Measurements from ENCODE around the gene CLRN3. TPM values are rescaled to one million over a fixed set of nuclear protein-coding genes. Genes with fewer than 3 reads are reported as not detected.

Gene CLRN3
- total RNA-seq, 2 experiments from 2014 or later = not detected

DNA sequence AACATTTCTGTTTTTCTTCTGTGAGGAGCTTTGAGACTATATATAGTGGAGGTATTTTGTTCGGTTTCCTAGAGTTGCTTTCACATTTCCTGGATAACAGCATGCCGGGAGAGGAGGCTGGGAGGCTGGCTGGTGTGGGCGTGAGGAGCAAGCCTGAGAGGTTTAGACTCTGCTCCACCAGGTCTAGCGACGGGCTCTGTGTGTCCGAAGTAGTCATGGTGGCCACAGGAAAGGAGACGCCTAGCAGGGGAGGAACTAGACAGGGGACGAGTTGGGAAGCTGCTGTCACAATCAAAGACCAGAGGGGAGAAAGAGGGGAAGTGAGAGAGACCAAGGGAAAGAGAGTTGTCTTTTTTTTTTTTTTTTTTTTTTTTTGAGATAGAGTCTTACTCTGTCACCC, 33.7 kb upstream of the CLRN3 start:
- ChIA-PET CTCF (interaction anchor here (1.2 kb wide), 1 partner anchor 86 kb away, joined by 4 read pairs; no protein-coding TSS in a partner anchor), POLR2A (no interaction called here)
- H3K27ac Mint-ChIP-seq = no peak overlapping the region
- no peaks in the 10 kb centered on the region for H3K4me1 Mint-ChIP-seq
- ATAC-seq (no peak), DNase-seq (no peak)
- H3K4me3 Mint-ChIP-seq = no peak overlapping the region
- intact Hi-C loops (cut with DNase I, micrococcal nuclease) = no loop called here
- no peaks in the 10 kb centered on the region for H3K36me3 Mint-ChIP-seq (ENCODE audit: low read depth)
- no peaks in the 10 kb centered on the region for H3K9me3 Mint-ChIP-seq (ENCODE audit: low read depth)
- H3K27me3 Mint-ChIP-seq = no peaks in the 10 kb centered on the region

DNA sequence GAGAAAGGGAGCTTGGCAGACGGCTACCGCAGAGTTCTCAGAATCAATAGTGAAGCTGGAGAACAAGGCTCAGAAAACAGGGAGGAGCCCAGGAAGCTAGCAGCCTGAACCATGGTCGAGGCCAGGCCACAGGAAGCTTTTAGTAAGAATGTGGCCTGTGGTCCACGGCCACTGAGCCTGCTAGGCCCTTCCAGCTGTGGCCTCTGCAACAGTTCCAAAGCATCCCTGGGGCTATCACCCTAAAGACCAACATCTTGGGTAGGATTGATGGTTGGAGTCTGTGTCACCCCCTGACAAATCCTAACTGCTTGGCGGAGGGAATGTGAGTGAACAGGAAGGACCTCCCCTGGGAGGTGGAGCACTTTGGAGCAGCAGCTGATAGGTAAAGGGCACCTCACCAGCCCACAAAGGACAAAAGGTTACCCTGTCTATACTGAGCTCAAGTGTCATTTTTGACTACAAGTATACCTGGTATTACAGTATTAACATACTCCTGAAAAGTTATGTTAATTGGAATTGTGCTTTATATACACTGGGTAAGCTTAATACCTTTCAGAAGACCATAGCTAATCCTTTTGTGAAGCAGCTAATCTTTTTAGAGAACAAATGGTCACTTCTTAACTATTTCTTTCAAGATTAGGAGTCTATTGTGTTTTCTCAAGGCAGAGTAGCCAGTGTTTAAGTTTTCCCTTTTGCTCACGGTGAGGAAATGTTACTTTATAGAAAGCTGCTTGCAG, 32.9 kb upstream of the CLRN3 start:
- intact Hi-C loops (cut with DNase I, micrococcal nuclease) = no loop called here
- H3K4me3 Mint-ChIP-seq = no peak overlapping the region
- ChIA-PET CTCF (interaction anchor here (0.7 to 1.4 kb wide), 5 partner anchors 11 to 87 kb away, joined by 3 to 5 read pairs (median 4); no protein-coding TSS in a partner anchor), POLR2A (no interaction called here)
- H3K27me3 Mint-ChIP-seq = no peaks in the 10 kb centered on the region
- no peaks in the 10 kb centered on the region for H3K4me1 Mint-ChIP-seq
- H3K27ac Mint-ChIP-seq = no peak overlapping the region
- no peak for DNase-seq
- H3K9me3 Mint-ChIP-seq (ENCODE audit: low read depth) = no peaks in the 10 kb centered on the region
- ATAC-seq = no peak
- H3K36me3 Mint-ChIP-seq (ENCODE audit: low read depth) = no peaks in the 10 kb centered on the region

DNA sequence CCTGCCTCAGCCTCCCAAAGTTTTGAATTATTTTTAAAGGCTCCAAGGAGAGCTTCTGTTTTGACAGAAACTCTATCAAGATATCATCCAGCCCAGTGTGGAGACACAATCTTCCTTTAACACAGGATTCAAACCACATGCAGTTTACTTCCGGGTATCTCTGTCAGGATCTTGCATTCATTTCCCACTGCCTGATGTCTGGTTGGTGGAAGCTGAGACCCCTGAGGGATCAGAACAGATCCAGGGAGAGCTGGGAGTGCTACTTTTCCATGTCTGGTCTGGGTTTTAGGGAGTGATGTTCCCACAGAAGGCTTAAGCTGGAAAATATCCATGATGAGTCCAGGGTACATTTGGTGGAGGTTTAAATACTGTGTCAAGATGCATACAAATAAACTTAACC, 30.9 kb upstream of the CLRN3 start:
- DNase-seq (no peak), ATAC-seq (no peak)
- intact Hi-C loops (cut with DNase I, micrococcal nuclease) = no loop called here
- H3K27me3 Mint-ChIP-seq = no peaks in the 10 kb centered on the region
- no peaks in the 10 kb centered on the region for H3K9me3 Mint-ChIP-seq (ENCODE audit: low read depth)
- ChIA-PET CTCF (interaction anchor here (0.8 to 1.2 kb wide), 4 partner anchors 12 to 112 kb away, joined by 3 to 4 read pairs (median 3); no protein-coding TSS in a partner anchor), POLR2A (no interaction called here)
- peaks cover 3% of the 10 kb centered on the region for H3K4me1 Mint-ChIP-seq
- no peaks in the 10 kb centered on the region for H3K36me3 Mint-ChIP-seq (ENCODE audit: low read depth)
- no peak overlapping the region for H3K27ac Mint-ChIP-seq
- no peak overlapping the region for H3K4me3 Mint-ChIP-seq

DNA sequence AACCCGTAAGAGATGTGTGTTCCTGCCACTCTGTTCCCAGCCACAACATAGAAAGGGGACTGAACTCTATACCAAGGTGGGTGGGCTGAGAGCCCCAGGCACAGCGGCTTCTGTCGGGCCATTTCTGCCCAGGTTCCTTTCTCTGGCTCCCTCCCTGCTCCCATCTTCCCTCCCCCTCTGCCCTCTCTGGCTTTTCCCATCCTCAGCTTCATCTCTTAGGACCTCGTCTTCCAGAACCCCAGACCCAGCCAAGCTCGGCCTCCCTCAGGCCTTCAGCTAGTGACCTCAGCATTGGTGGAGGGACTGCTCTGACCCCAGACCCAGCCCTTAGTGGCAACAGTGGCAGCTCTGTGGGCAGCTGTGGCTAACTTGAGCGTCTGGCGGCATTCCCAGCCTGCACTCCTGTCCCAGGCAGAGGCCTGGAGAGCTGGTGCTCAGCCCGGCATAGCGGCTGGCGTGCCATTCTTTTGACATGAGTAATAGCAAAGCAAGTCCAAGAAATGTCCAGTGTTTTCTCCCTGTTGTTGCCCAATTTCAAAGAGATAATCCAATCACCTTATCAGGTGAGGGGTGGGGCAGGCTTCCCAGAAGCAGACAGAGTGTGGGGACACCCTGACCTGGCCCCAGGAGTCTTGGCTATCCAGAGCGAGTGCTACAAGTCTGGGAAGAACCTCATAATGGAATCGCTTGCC, 30.1 kb upstream of the CLRN3 start:
- CTCF ChIA-PET = interaction anchor here (0.8 kb wide), 1 partner anchor 13 kb away, joined by 3 read pairs; no protein-coding TSS in a partner anchor

DNA sequence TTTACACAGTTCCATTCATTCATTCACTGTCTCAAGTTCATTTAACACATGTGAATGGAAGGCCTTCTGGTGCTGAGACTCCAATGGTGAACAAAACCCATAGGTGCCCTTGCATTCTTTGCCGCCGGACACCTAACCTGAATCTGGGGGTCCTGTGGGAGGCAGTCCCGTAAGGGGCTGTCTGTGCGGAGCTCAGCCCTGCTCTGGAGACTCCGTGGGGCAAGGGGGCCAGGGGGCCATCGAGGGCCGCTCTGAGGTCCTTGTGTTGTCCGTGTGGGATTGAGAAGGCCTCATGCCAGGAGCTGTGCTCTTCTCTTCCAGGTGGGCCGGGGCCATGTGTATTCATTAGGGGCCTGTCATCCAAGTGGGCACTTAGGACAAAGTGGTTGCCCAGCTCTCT, 29.5 kb upstream of the CLRN3 start:
- DNase-seq (no peak), ATAC-seq (no peak)
- H3K36me3 Mint-ChIP-seq (ENCODE audit: low read depth) = no peaks in the 10 kb centered on the region
- H3K27me3 Mint-ChIP-seq = no peaks in the 10 kb centered on the region
- peaks cover 3% of the 10 kb centered on the region for H3K4me1 Mint-ChIP-seq
- CTCF ChIA-PET = no interaction called here
- intact Hi-C loops (cut with DNase I, micrococcal nuclease) = no loop called here
- H3K27ac Mint-ChIP-seq = no peak overlapping the region
- no peak overlapping the region for H3K4me3 Mint-ChIP-seq
- POLR2A ChIA-PET = no interaction called here
- no peaks in the 10 kb centered on the region for H3K9me3 Mint-ChIP-seq (ENCODE audit: low read depth)

More for the DNA sequence above, 30.1 kb upstream of the CLRN3 start:
- intact Hi-C loops (cut with DNase I, micrococcal nuclease) = no loop called here
- no peak for DNase-seq
- H3K36me3 Mint-ChIP-seq (ENCODE audit: low read depth) = no peaks in the 10 kb centered on the region
- H3K27ac Mint-ChIP-seq = no peak overlapping the region
- H3K9me3 Mint-ChIP-seq (ENCODE audit: low read depth) = no peaks in the 10 kb centered on the region
- H3K4me3 Mint-ChIP-seq = no peak overlapping the region
- POLR2A ChIA-PET = no interaction called here
- H3K27me3 Mint-ChIP-seq = no peaks in the 10 kb centered on the region
- peaks cover 3% of the 10 kb centered on the region for H3K4me1 Mint-ChIP-seq
- ATAC-seq = no peak

DNA sequence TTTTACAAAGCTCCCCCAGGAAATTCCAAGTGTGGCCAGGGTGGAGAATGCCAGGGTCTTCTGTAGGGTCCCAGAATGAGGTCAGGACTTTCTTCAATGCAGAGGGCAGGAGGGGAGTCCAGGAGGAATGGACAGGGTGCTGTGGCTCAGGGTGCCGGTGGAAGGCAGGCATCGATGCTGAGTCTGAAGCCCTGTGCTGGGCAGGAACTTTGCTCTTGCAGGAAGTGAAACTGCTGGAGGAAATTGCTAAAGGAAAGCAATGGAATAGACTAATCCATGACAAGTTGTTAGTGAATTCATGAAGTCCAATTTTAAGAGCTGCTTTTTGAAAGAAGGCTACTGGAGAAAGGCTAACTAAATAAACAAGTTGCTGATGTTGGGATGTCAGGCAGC, 29.0 kb upstream of the CLRN3 start:
- H3K36me3 Mint-ChIP-seq (ENCODE audit: low read depth) = no peaks in the 10 kb centered on the region
- no peaks in the 10 kb centered on the region for H3K9me3 Mint-ChIP-seq (ENCODE audit: low read depth)
- ATAC-seq (no peak), DNase-seq (no peak)
- ChIA-PET POLR2A (no interaction called here), CTCF (interaction anchor here (2.1 kb wide), 1 partner anchor 15 kb away, joined by 5 read pairs; the partner anchor contains the start of gene PTPRE)
- no peak overlapping the region for H3K4me3 Mint-ChIP-seq
- no peak overlapping the region for H3K27ac Mint-ChIP-seq
- intact Hi-C loops (cut with DNase I, micrococcal nuclease) = no loop called here
- H3K4me1 Mint-ChIP-seq = peaks cover 3% of the 10 kb centered on the region
- H3K27me3 Mint-ChIP-seq = no peaks in the 10 kb centered on the region

DNA sequence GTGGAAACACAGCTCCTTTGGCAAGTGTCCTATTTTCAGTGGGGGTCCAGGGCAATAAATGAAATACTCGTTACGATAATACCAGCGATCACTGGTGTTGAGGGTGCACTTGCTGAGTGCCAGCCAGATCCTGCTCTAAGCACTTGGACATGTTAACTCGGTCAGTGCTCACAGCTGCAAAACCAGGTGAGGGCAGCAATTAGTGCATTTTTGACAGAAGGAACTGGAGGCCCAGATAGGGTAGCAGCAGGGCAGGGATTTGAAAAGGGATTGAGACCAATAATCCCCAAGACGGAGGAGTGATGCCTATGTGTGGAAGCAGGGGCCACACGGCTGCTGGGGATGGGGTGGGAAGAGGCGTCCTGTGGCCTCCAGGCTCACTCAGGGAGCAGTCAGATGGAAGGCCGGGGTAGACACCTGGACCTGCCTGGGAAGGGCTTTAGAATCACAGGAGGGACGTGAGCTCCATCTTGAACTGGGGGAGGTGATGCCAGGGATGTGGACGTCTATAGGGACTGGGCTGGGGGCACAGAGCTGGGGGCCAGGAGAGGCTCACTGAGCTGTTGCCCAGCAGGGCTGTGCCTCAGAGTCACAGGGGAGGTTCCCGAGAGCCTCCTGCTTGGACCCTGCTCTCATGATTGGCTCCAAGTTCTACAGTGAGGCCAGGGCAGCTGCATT, 28.5 kb upstream of the CLRN3 start:
- CTCF ChIA-PET = interaction anchor here (0.8 to 2.1 kb wide), 2 partner anchors 15 to 127 kb away, joined by 3 to 5 read pairs; partner anchors contain the start of gene PTPRE
- peaks cover 5% of the 10 kb centered on the region for H3K4me1 Mint-ChIP-seq
- no peaks in the 10 kb centered on the region for H3K36me3 Mint-ChIP-seq (ENCODE audit: low read depth)
- intact Hi-C loops (cut with DNase I, micrococcal nuclease) = no loop called here
- POLR2A ChIA-PET = no interaction called here
- H3K4me3 Mint-ChIP-seq = no peak overlapping the region
- ATAC-seq (no peak), DNase-seq (no peak)
- H3K27me3 Mint-ChIP-seq = no peaks in the 10 kb centered on the region
- H3K9me3 Mint-ChIP-seq (ENCODE audit: low read depth) = no peaks in the 10 kb centered on the region
- H3K27ac Mint-ChIP-seq = no peak overlapping the region

DNA sequence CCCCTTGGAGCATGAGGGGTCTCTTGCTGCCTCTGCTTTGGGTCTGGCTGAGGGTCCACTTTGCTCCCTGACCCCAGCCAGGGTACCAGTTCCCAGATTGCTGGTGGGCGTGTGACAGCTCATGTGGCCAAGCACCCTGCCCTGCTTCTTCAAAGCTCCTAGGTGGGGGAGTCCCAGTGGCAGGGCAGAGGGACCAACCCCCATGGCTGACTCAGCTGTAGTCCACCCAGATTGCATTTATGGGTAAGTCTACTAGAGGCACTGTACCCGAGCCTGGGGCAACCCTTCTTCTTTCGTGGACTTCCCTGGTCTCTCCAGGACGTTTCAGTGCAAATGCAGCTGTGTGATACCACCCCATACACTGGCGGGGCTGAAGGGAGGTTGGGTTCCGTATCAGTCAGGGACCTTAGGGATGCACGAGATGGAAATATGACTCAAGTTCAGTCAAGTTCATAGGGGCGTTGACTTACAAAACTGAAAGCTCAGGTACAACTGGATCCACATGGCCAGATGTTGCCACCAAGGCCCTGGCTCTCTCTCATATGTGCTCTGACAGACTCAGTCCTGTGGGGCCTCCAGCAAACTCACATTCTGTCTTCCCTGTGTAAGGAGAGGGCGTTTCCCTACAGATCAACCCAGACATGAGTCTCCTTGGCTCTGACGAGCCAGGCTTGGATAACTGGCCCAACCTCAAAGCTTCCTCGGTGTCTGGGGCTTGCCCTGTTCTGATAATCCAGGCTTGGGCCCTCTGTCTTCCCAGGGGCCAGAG, 27.7 kb upstream of the CLRN3 start:
- no peak overlapping the region for H3K4me3 Mint-ChIP-seq
- CTCF ChIA-PET = interaction anchor here (0.7 to 2.1 kb wide), 5 partner anchors 14 to 165 kb away, joined by 3 to 5 read pairs (median 3); partner anchors contain the start of gene PTPRE
- H3K36me3 Mint-ChIP-seq (ENCODE audit: low read depth) = no peaks in the 10 kb centered on the region
- POLR2A ChIA-PET = no interaction called here
- H3K27ac Mint-ChIP-seq = no peak overlapping the region
- H3K27me3 Mint-ChIP-seq = no peaks in the 10 kb centered on the region
- H3K4me1 Mint-ChIP-seq = peaks cover 6% of the 10 kb centered on the region
- intact Hi-C loops (cut with DNase I, micrococcal nuclease) = no loop called here
- no peaks in the 10 kb centered on the region for H3K9me3 Mint-ChIP-seq (ENCODE audit: low read depth)
- no peak for ATAC-seq
- no peak for DNase-seq

DNA sequence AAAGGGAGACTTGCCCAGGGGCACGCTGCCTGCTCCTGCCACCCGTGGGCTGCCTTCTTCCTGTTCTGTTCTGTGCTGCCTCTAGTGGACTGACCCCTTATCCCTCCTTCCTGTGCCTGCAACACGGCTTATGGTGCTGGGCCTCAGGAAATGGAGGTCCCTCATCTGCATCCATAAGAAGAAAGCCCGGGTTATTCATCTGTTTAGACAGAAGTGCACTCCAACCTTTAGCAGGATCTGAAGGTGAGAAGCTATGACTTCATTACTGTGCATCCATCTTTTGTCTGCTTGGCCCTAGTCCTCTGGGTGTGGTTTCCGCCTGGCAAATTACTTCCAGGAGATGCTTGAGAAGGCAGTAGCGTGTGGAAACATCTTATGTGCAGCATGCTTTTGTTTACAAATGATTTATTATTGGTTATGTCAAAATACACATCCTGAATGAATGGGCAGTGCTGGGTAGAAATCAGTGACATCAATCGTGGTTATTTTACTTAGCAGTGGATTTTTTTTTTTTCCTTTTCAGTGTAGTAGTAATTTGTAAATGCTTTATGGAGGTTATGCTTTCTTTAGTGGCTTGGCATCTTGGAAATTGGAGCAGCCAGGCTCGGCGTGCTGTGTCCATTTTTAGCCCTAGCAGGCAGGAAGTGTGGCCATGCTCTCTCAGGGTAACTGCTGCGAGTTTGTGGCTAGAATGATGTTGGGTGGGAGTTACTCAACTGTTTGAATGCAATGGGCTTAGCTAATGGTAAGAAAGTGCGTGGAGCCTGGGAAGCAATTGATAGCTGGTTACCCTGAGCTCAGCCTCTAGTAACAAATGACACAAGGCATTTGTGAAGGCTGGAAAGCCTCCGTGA, 26.9 kb upstream of the CLRN3 start:
- ChIA-PET POLR2A (no interaction called here), CTCF (interaction anchor here (0.7 to 2.1 kb wide), 4 partner anchors 13 to 166 kb away, joined by 3 to 5 read pairs (median 3); partner anchors contain the start of gene PTPRE)
- Mint-ChIP-seq H3K27ac (no peak overlapping the region), H3K4me1 (peaks cover 6% of the 10 kb centered on the region), H3K27me3 (no peaks in the 10 kb centered on the region), H3K4me3 (no peak overlapping the region), H3K36me3 (ENCODE audit: low read depth) (no peaks in the 10 kb centered on the region), H3K9me3 (ENCODE audit: low read depth) (no peaks in the 10 kb centered on the region)
- intact Hi-C loops (cut with DNase I, micrococcal nuclease) = no loop called here
- DNase-seq (no peak), ATAC-seq (peak; percentile 70)

DNA sequence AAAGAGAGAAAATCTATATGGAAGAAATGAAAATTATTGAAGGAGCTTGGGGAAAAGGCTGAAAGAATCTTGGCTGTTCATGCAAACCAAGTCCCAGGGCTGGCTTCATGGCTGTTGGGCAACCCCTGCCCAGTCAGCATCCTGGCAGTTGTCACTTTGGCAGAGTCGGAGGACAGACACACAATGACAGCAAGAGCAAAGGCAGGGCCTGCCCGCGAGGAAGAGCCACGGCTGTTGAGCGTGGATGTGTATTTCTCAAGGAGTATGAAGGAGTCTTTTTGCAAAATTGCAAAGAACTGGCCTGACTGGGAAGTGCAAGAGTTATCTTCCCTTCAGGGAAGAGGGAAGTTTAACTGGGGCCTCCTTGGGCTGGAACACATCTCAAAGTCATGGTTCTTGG, 25.8 kb upstream of the CLRN3 start:
- DNase-seq (no peak), ATAC-seq (no peak)
- H3K27me3 Mint-ChIP-seq = no peaks in the 10 kb centered on the region
- POLR2A ChIA-PET = no interaction called here
- H3K4me1 Mint-ChIP-seq = peaks cover 6% of the 10 kb centered on the region
- no peaks in the 10 kb centered on the region for H3K36me3 Mint-ChIP-seq (ENCODE audit: low read depth)
- no peak overlapping the region for H3K4me3 Mint-ChIP-seq
- no peak overlapping the region for H3K27ac Mint-ChIP-seq
- CTCF ChIA-PET = interaction anchor here (0.6 kb wide), 1 partner anchor 15 kb away, joined by 3 read pairs; no protein-coding TSS in a partner anchor
- intact Hi-C loops (cut with DNase I, micrococcal nuclease) = no loop called here
- H3K9me3 Mint-ChIP-seq (ENCODE audit: low read depth) = no peaks in the 10 kb centered on the region
